GM12864 (cell line): ENCODE measurements around the gene C8A.

Source experiments
- DNase-seq: peaks from one replicate; pipeline ENCODE4 v3.0.0-alpha.2; 2011; ENCODE audit warnings: low read depth
- H3K4me3 ChIP-seq: 2 replicates; pipeline ENCODE4 v1.5.1; 2011; ENCODE audit warnings: mild to moderate bottlenecking, low read depth, low read length, control low read depth
- TF ChIP-seq, protein P1 (sequence below): IDR thresholded peaks from 2 replicates; pipeline ENCODE4 v1.5.1; 2011; ENCODE audit warnings: low read depth, mild to moderate bottlenecking, moderate library complexity, low read length, control low read depth, inconsistent platforms; ENCODE audit errors: missing control alignments

Gene C8A

DNA sequence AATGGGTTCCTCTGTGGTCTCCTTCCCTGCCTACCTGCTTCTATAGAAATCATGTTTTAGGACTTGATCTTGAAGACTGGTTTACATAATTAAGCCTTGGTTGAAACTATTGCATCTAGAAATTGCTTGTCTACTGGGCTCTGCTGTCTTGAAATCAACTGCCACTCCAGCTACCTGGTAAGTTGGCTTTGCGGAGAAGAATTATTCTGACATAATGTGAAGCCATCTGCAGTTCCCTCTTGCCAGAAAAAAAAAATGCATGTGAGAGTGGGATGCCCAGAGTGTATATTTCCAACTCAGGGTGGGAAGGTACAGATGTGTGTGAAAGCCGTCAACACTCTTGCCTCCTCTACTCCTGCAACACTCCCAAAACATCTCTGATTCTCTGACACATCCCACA is 84.0 kb downstream of the C8A start:
- H3K4me3 ChIP-seq: no peak overlapping the region
- TF ChIP-seq, protein P1, sequence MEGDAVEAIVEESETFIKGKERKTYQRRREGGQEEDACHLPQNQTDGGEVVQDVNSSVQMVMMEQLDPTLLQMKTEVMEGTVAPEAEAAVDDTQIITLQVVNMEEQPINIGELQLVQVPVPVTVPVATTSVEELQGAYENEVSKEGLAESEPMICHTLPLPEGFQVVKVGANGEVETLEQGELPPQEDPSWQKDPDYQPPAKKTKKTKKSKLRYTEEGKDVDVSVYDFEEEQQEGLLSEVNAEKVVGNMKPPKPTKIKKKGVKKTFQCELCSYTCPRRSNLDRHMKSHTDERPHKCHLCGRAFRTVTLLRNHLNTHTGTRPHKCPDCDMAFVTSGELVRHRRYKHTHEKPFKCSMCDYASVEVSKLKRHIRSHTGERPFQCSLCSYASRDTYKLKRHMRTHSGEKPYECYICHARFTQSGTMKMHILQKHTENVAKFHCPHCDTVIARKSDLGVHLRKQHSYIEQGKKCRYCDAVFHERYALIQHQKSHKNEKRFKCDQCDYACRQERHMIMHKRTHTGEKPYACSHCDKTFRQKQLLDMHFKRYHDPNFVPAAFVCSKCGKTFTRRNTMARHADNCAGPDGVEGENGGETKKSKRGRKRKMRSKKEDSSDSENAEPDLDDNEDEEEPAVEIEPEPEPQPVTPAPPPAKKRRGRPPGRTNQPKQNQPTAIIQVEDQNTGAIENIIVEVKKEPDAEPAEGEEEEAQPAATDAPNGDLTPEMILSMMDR: no peak
- no peak for DNase-seq

DNA sequence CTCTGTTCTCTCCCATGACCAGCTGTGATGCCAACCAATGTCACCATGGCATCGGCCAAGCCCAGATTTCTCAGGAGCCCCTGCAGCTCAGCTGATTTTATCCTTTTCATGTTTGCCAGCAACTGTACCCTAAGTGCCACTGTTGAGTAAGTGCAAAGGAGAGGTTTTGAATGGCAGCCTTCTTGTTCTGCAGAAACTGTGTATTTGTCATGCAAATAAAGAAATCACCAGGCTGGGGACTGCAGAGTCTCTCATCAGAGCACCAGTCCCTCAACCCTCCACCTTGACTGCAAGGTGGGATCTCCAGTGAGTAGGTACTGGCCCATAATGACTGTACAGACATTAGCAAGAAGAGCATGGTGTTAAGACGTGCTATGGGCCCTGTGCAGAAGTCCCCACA is 84.6 kb downstream of the C8A start:
- TF ChIP-seq, protein P1: no peak
- no peak for DNase-seq

DNA sequence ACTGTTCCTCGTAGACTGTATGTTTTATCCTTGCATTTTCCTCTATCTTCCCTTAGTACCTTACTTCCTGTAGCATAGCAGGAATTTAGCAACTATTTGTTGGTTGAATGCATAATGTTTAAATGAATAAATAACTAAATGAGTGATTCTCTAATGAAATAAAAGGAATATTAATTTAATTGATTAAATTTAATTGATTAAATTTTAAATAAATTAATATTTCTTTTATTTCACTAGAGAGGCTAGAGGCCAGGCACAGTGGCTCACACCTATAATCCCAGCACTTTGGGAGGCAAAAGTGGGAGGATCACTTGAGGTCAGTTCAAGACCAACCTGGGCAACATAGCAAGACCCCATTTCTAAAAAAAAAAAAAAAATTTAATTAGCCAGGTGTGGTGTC is 85.4 kb downstream of the C8A start:
- no peak overlapping the region for H3K4me3 ChIP-seq
- TF ChIP-seq, protein P1: no peak
- DNase-seq: no peak

More for the DNA sequence above, 84.6 kb downstream of the C8A start:
- H3K4me3 ChIP-seq: no peak overlapping the region

DNA sequence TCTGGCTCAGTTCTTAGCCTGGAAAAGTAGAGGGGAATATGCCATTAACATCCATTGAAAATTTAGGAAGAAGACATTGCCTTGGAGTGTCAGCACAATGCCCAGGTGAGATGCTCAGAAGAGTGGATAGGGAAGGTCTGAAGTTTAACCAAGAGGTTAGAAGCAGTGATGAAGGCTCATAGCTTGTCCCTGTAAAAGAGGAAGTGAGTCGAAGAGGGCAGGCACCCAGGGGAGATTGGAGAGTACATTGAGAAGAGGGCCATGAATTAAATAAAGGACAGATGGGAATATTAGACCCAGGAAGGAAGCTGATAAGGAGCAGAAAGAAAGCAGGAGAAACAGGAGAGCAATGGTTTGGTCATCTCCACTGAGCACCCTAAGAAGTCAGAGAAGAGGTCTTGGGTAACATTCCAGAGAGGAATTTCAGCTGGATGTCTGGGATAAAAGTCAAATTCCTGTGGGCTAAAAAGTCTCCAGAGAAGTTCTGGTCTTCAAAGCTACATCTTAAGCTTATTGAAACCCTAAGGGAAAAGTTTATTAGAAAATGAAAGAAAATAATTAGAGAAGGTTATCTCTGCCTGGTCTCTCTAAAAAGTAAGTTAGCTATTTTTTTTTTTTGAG is 93.9 kb downstream of the C8A start:
- DNase-seq: no peak
- TF ChIP-seq, protein P1: no peak
- no peak overlapping the region for H3K4me3 ChIP-seq

DNA sequence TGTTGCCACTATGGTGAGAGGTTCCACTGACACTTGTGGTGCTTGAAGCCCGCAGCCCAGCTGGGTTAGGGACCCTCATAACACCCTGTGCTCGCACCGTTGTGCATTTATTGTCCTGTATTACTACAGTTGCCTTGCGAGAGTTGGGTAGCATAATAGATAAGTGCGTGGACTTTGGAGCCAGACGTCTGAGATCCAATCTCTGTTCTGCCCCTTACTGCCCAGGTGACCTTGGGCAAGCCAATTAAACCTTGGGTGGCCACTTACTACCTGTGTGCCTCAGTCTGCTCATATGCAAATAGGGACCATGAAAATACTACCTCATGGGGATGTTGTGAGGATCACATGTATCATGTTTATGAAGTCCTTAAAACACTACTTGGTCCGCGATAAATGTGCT is 97.9 kb downstream of the C8A start:
- TF ChIP-seq, protein P1: no peak

DNA sequence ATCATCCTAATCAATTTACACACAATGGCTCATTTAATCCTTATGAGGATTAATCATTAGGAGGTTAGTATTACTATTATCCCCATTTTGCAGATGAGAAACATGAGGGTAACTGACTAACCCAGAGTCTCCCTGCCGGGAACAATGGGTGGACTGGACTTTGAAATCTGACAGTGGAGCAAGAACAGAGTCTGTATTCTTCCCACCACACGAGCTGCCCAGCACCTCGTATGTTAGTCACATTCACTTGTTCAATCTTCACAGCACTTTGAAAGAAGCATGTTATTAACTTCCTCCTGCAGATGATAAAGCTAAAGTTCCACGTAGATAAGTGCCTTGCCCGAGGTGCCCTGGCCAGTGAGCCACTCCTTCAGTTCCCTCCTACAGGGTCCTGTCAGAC is 98.8 kb downstream of the C8A start:
- H3K4me3 ChIP-seq: no peak overlapping the region
- no peak for DNase-seq
- TF ChIP-seq, protein P1: no peak

More for the DNA sequence above, 97.9 kb downstream of the C8A start:
- no peak for DNase-seq
- H3K4me3 ChIP-seq: no peak overlapping the region

GRCh38 chr1:56954664-56955063 is 100.1 kb downstream of the C8A start:
- TF ChIP-seq, protein P1: no peak
- H3K4me3 ChIP-seq: no peak overlapping the region
- no peak for DNase-seq
